ENCODE measurements around the gene CRAMP1.
"Not testable (repeated sequence)": the region's sequence is repeated elsewhere in the genome, so short reads cannot be mapped to it uniquely, and the experiment has no call there.

Gene CRAMP1

GRCh38 chr16:1690810-1691209, 78.7 kb downstream of the CRAMP1 start:
- DNase-seq = no peak

GRCh38 chr16:1691276-1691675, 79.1 kb downstream of the CRAMP1 start:
- no peak for DNase-seq

- no peak for DNase-seq
Observed at GRCh38 chr16:1691956-1692355, 79.8 kb downstream of the CRAMP1 start.

- DNase-seq = no peak
Observed at GRCh38 chr16:1696863-1697262, 84.7 kb downstream of the CRAMP1 start.

GRCh38 chr16:1698680-1699079, 86.5 kb downstream of the CRAMP1 start:
- no peak for DNase-seq

GRCh38 chr16:1700246-1700645, 88.1 kb downstream of the CRAMP1 start:
- DNase-seq = no peak

GRCh38 chr16:1701216-1701878, 89.2 kb downstream of the CRAMP1 start:
- no peak for DNase-seq

- DNase-seq = peak; percentile 55
Observed at GRCh38 chr16:1705324-1705687, 93.1 kb downstream of the CRAMP1 start.

GRCh38 chr16:1705688-1706385, 93.7 kb downstream of the CRAMP1 start, which contains the start of gene MAPK8IP3:
MAPK8IP3 (plus strand) TSS chr16:1706195; CDS start chr16:1706340, 145 bp downstream.
- peak; percentile 92 for DNase-seq

- peak; percentile 49 for DNase-seq
Observed at GRCh38 chr16:1706386-1707192, 94.4 kb downstream of the CRAMP1 start.

GRCh38 chr16:1707193-1707790, 95.1 kb downstream of the CRAMP1 start:
- no peak for DNase-seq

- no peak for DNase-seq
Observed at GRCh38 chr16:1708083-1708767, 96.1 kb downstream of the CRAMP1 start.

GRCh38 chr16:1708768-1709180, 96.6 kb downstream of the CRAMP1 start:
- DNase-seq = no peak

GRCh38 chr16:1709356-1709755, 97.2 kb downstream of the CRAMP1 start:
- no peak for DNase-seq

GRCh38 chr16:1710811-1711507, 98.8 kb downstream of the CRAMP1 start:
- DNase-seq = no peak

- no peak for DNase-seq
Observed at GRCh38 chr16:1712791-1713261, 100.7 kb downstream of the CRAMP1 start.

GRCh38 chr16:1713331-1713730, 101.2 kb downstream of the CRAMP1 start:
- no peak for DNase-seq

GRCh38 chr16:1713933-1714332, 101.8 kb downstream of the CRAMP1 start:
- no peak for DNase-seq

- DNase-seq = no peak
Observed at GRCh38 chr16:1715220-1715619, 103.1 kb downstream of the CRAMP1 start.

- not testable (repeated sequence) for DNase-seq
Observed at GRCh38 chr16:1718236-1718635, 106.1 kb downstream of the CRAMP1 start.

- DNase-seq = not testable (repeated sequence)
Observed at GRCh38 chr16:1719559-1720229, 107.5 kb downstream of the CRAMP1 start.

All from stimulated activated CD4-positive, alpha-beta T cell treated with anti-CD3 and anti-CD28 coated beads, Interleukin-15, amount 100 ng/mL, for 24 hours (primary cell).